Liver (tissue), 9 donors: ENCODE results near the gene CUEDC1. TPM values are rescaled to one million over a fixed set of nuclear protein-coding genes. Genes with fewer than 3 reads are reported as not detected.

ENCODE experiments used
- DNase-seq: peaks from one replicate; pipeline ENCODE4 v3.0.0-alpha.2; 2017; ENCODE audit warnings: low spot score
- H3K27ac ChIP-seq, 2 donors: one replicate each; pipeline ENCODE4 v1.7.0; 2013; ENCODE audit warnings: inconsistent platforms in 2 of 2, low read length in 2 of 2, control low read depth in 1 of 2, low read depth in 1 of 2, mild to moderate bottlenecking in 1 of 2
- H3K27me3 ChIP-seq, 4 donors: one replicate each; pipeline versions ENCODE4 v1.6.1 to v1.7.0; 2013; ENCODE audit warnings: low read length in 3 of 4, inconsistent platforms in 1 of 4, mild to moderate bottlenecking in 1 of 4, moderate library complexity in 1 of 4; ENCODE audit not compliant: control insufficient read depth in 4 of 4, insufficient read depth in 4 of 4
- H3K36me3 ChIP-seq, 4 donors: one replicate each; pipeline versions ENCODE4 v1.6.1 to v1.7.0; 2013; ENCODE audit warnings: low read length in 3 of 4, mild to moderate bottlenecking in 3 of 4, low read depth in 1 of 4, moderate library complexity in 1 of 4; ENCODE audit not compliant: control insufficient read depth in 4 of 4, insufficient read depth in 3 of 4
- H3K4me1 ChIP-seq, 4 donors: one replicate each; pipeline versions ENCODE4 v1.6.1 to v1.7.0; 2013; ENCODE audit warnings: low read length in 3 of 4, mild to moderate bottlenecking in 3 of 4, moderate library complexity in 1 of 4; ENCODE audit not compliant: control insufficient read depth in 4 of 4, insufficient read depth in 4 of 4
- H3K4me3 ChIP-seq, 3 donors: one replicate each; pipeline versions ENCODE4 v1.6.1 to v1.7.0; 2013; ENCODE audit warnings: low read length in 3 of 3, control low read depth in 1 of 3, low read depth in 1 of 3, mild to moderate bottlenecking in 1 of 3
- H3K9ac ChIP-seq, 2 donors: one replicate each; pipeline ENCODE4 v1.7.0; 2013; ENCODE audit warnings: low read length in 2 of 2, mild to moderate bottlenecking in 2 of 2, moderate library complexity in 2 of 2, control low read depth in 1 of 2, low read depth in 1 of 2
- H3K9me3 ChIP-seq, 4 donors: one replicate each; pipeline versions ENCODE4 v1.6.1 to v1.7.0; 2013; ENCODE audit warnings: low read length in 3 of 4; ENCODE audit not compliant: control insufficient read depth in 4 of 4
- ATF3 ChIP-seq: IDR thresholded peaks from 2 replicates; pipeline ENCODE4 v1.6.1; 2016; ENCODE audit warnings: antibody characterized with exemption
- CTCF ChIP-seq: fragments of 150-350 bp; IDR thresholded peaks from 2 replicates; pipeline ENCODE4 v1.5.1; 2017; ENCODE audit warnings: improper control_type of control experiment, low read depth, low read length; ENCODE audit not compliant: missing input control
- EGR1 ChIP-seq, 2 donors: IDR thresholded peaks; 2 replicates each; pipeline ENCODE4 v1.6.1; 2016 to 2018; ENCODE audit warnings: antibody characterized with exemption in 2 of 2, low read depth in 2 of 2
- FOXA1 ChIP-seq: IDR thresholded peaks from 2 replicates; pipeline ENCODE4 v1.6.1; 2016; ENCODE audit warnings: antibody characterized with exemption
- FOXA2 ChIP-seq: IDR thresholded peaks from 2 replicates; pipeline ENCODE4 v1.6.1; 2016; ENCODE audit warnings: antibody characterized with exemption
- GABPA ChIP-seq, 2 donors: IDR thresholded peaks in 1 of 2; conservative IDR thresholded peaks in 1 of 2; 2 replicates each; pipeline ENCODE4 v1.6.1; 2016; ENCODE audit warnings: antibody characterized with exemption in 2 of 2, mild to moderate bottlenecking in 1 of 2, moderate library complexity in 1 of 2
- HNF4A ChIP-seq, 2 donors: conservative IDR thresholded peaks; 2 replicates each; pipeline ENCODE4 v1.6.1; 2016; ENCODE audit warnings: antibody characterized with exemption in 2 of 2, mild to moderate bottlenecking in 2 of 2
- HNF4G ChIP-seq: IDR thresholded peaks from 2 replicates; pipeline ENCODE4 v1.6.1; 2016; ENCODE audit warnings: antibody characterized with exemption
- JUND ChIP-seq, 2 donors: IDR thresholded peaks; 2 replicates each; pipeline ENCODE4 v1.6.1; 2016; ENCODE audit warnings: antibody characterized with exemption in 2 of 2
- MAX ChIP-seq: IDR thresholded peaks from 2 replicates; pipeline ENCODE4 v1.6.1; 2016; ENCODE audit warnings: antibody characterized with exemption
- NR2F2 ChIP-seq: IDR thresholded peaks from 2 replicates; pipeline ENCODE4 v1.6.1; 2016; ENCODE audit warnings: antibody characterized with exemption
- RAD21 ChIP-seq, 2 donors: IDR thresholded peaks; 2 replicates each; pipeline ENCODE4 v1.6.1; 2016; ENCODE audit warnings: antibody characterized with exemption in 2 of 2, mild to moderate bottlenecking in 2 of 2
- REST ChIP-seq: IDR thresholded peaks from 2 replicates; pipeline ENCODE4 v1.6.1; 2016; ENCODE audit warnings: antibody characterized with exemption, mild to moderate bottlenecking
- RXRA ChIP-seq, 2 donors: IDR thresholded peaks; 2 replicates each; pipeline ENCODE4 v1.6.1; 2017 to 2018; ENCODE audit warnings: antibody characterized with exemption in 2 of 2, mild to moderate bottlenecking in 1 of 2
- SP1 ChIP-seq: IDR thresholded peaks from 2 replicates; pipeline ENCODE4 v1.6.1; 2018; ENCODE audit warnings: antibody characterized with exemption, mild to moderate bottlenecking
- TAF1 ChIP-seq: conservative IDR thresholded peaks from 2 replicates; pipeline ENCODE4 v1.6.1; 2016; ENCODE audit warnings: antibody characterized with exemption, mild to moderate bottlenecking
- YY1 ChIP-seq: IDR thresholded peaks from 2 replicates; pipeline ENCODE4 v1.6.1; 2016; ENCODE audit warnings: antibody characterized with exemption, mild to moderate bottlenecking
- ZBTB33 ChIP-seq: IDR thresholded peaks from 2 replicates; pipeline ENCODE4 v1.6.1; 2016; ENCODE audit warnings: antibody characterized with exemption
- WGBS: extraction: QIAGEN DNeasy Blood & Tissue Kit; methylation state at CpG from one replicate; pipeline ENCODE4 v1.1.7; 2013; 5-methylcytosine and 5-hydroxymethylcytosine counted together
- polyA plus RNA-seq, 2 donors: library from polyadenylated mRNA; stranded (reverse) in 1 of 2; unstranded in 1 of 2; fragments of 200-250 nt in 1 of 2; fragments of >200 nt in 1 of 2; fragmentation: Nextera tagmentation in 1 of 2; extraction: Ambion mirVana in 1 of 2; gene quantifications; one replicate each; pipeline versions ENCODE4 v1.2.1 to v1.2.3, GENCODE V29; 2013 to 2015
- total RNA-seq, 2 donors: library from RNA; depleted of rRNA; stranded (reverse); fragments of >200 nt; gene quantifications; one replicate each; pipeline ENCODE4 v1.2.3, GENCODE V29; 2014
- donor health status: healthy.
- donor health status: healthy.
- donor health status: healthy.
- donor health status: healthy.
- donor health status: healthy.

CUEDC1 gene
- total and polyA plus RNA-seq, 4 donors = 2.6 to 4.9 (median 3.4) TPM

- Histone ChIP-seq H3K9ac (no peak overlapping the region), H3K27ac (no peak overlapping the region), H3K9me3 (no peaks in the 10 kb centered on the region), H3K4me1 (peaks cover 9 to 19% (median 14%) of the 10 kb centered on the region in 4 donors), H3K4me3 (no peak overlapping the region), H3K27me3 (no peaks in the 10 kb centered on the region), H3K36me3 (no peaks in the 10 kb centered on the region)
- no peak for TF ChIP-seq HNF4G
- TF ChIP-seq SP1 = no peak
- no peak for TF ChIP-seq TAF1
- no peak for TF ChIP-seq YY1
- TF ChIP-seq RXRA (IDR thresholded peaks at IDR 0.05) = no peak
- TF ChIP-seq EGR1 (IDR thresholded peaks at IDR 0.05; ENCODE audit: low read depth in 2 of 2) = no peak
- TF ChIP-seq NR2F2 = no peak
- no peak for TF ChIP-seq HNF4A (conservative IDR thresholded peaks at IDR 0.05)
- no peak for TF ChIP-seq REST
- TF ChIP-seq FOXA2 = no peak
- TF ChIP-seq JUND (IDR thresholded peaks at IDR 0.05) = no peak
- no peak for TF ChIP-seq CTCF
- no peak for TF ChIP-seq ATF3
- TF ChIP-seq FOXA1 = no peak
- no peak for TF ChIP-seq ZBTB33
- no peak for TF ChIP-seq RAD21 (IDR thresholded peaks at IDR 0.05)
- TF ChIP-seq MAX = no peak
- TF ChIP-seq GABPA (IDR thresholded peaks at IDR 0.05 in 1 of 2, conservative IDR thresholded peaks at IDR 0.05 in 1 of 2) = no peak
- 78% methylated on average over 5 of the region's 5 CpGs for WGBS
- no peak for DNase-seq
These were observed 96.4 kb downstream of the CUEDC1 start for GRCh38 chr17:57858838-57859237.
